SK-N-SH treated with all-trans-retinoic acid at 6 μM for 48 hours (cell line): ENCODE data around the gene OCIAD2.
"Not testable (repeated sequence)": the region's sequence is repeated elsewhere in the genome, so short reads cannot be mapped to it uniquely, and the experiment has no call there.

ENCODE experiments used
- ARNTL ChIP-seq: fragments of 450-650 bp; formaldehyde crosslinking; IDR thresholded peaks from 2 replicates; pipeline ENCODE4 v1.5.0; 2020; ENCODE audit warnings: low read depth, mild to moderate bottlenecking, moderate library complexity, borderline replicate concordance
- OSR1 ChIP-seq: fragments of 250-450 bp; sonication (Bioruptor Pico); IDR thresholded peaks from 2 replicates; pipeline ENCODE4 v1.8.0; 2022; ENCODE audit warnings: moderate library complexity, mild to moderate bottlenecking, inconsistent platforms
- RARB ChIP-seq: fragments of 250-450 bp; sonication (Bioruptor Pico); IDR thresholded peaks from 2 replicates; pipeline ENCODE4 v1.8.0; 2021; ENCODE audit warnings: mild to moderate bottlenecking, moderate library complexity
- SNAI2 ChIP-seq: fragments of 250-450 bp; sonication (Bioruptor Pico); IDR thresholded peaks from 2 replicates; pipeline ENCODE4 v1.5.0; 2020; ENCODE audit warnings: mild to moderate bottlenecking, moderate library complexity
- ZC3H10 ChIP-seq: fragments of 250-450 bp; sonication (Bioruptor Pico); IDR thresholded peaks from 2 replicates; pipeline ENCODE4 v1.5.1; 2021; ENCODE audit warnings: mild to moderate bottlenecking, moderate library complexity
- ZFP3 ChIP-seq: fragments of 250-450 bp; sonication (Bioruptor Pico); IDR thresholded peaks from 2 replicates; pipeline ENCODE4 v1.5.0; 2020; ENCODE audit warnings: mild to moderate bottlenecking, moderate library complexity
- ZFP30 ChIP-seq: fragments of 450-650 bp; formaldehyde crosslinking; IDR thresholded peaks from 2 replicates; pipeline ENCODE4 v1.5.0; 2022; ENCODE audit warnings: mild to moderate bottlenecking, moderate library complexity
- TF ChIP-seq, protein P1 (sequence below): fragments of 250-450 bp; sonication (Bioruptor Pico); IDR thresholded peaks from 2 replicates; pipeline ENCODE4 v1.8.0; 2020; ENCODE audit warnings: mild to moderate bottlenecking, moderate library complexity, borderline replicate concordance

- TF ChIP-seq, protein P1, sequence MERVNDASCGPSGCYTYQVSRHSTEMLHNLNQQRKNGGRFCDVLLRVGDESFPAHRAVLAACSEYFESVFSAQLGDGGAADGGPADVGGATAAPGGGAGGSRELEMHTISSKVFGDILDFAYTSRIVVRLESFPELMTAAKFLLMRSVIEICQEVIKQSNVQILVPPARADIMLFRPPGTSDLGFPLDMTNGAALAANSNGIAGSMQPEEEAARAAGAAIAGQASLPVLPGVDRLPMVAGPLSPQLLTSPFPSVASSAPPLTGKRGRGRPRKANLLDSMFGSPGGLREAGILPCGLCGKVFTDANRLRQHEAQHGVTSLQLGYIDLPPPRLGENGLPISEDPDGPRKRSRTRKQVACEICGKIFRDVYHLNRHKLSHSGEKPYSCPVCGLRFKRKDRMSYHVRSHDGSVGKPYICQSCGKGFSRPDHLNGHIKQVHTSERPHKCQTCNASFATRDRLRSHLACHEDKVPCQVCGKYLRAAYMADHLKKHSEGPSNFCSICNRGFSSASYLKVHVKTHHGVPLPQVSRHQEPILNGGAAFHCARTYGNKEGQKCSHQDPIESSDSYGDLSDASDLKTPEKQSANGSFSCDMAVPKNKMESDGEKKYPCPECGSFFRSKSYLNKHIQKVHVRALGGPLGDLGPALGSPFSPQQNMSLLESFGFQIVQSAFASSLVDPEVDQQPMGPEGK (CRISPR knock-in tag): not testable (repeated sequence)
- TF ChIP-seq ZFP30; ZFP3; RARB (CRISPR knock-in tag); ZC3H10 (CRISPR knock-in tag); ARNTL (CRISPR knock-in tag); SNAI2 (CRISPR knock-in tag); OSR1 (CRISPR knock-in tag): not testable (repeated sequence)
Measured at GRCh38 chr4:48848799-48849198, 57.8 kb downstream of the OCIAD2 start.
